Tibial nerve (tissue), 4 donors: ENCODE data around the gene WNT3A.

ENCODE experiments used
- CTCF ChIP-seq, 5 experiments: fragments of 200-600 bp in 3 of 5; fragments of 450-650 bp in 2 of 5; sonication (generic) in 3 of 5; IDR thresholded peaks; one replicate each; pipeline ENCODE4 v1.5.1; 2016 to 2019; ENCODE audit warnings: antibody characterized with exemption in 5 of 5, mild to moderate bottlenecking in 3 of 5, moderate library complexity in 2 of 5
- EP300 ChIP-seq, 2 donors: sonication (generic); formaldehyde crosslinking; IDR thresholded peaks; one replicate each; pipeline ENCODE4 v1.6.1; 2017; ENCODE audit warnings: antibody characterized with exemption in 2 of 2, mild to moderate bottlenecking in 1 of 2
- POLR2A ChIP-seq, 2 donors: fragments of 450-650 bp; IDR thresholded peaks; one replicate each; pipeline ENCODE4 v1.6.1; 2017; ENCODE audit warnings: antibody characterized with exemption in 2 of 2, mild to moderate bottlenecking in 2 of 2, moderate library complexity in 2 of 2

GRCh38 chr1:228043281-228043848 lies 36.6 kb downstream of the WNT3A start:
- TF ChIP-seq CTCF (IDR thresholded peaks at IDR 0.05) (no peak), POLR2A (IDR thresholded peaks at IDR 0.05) (no peak), EP300 (IDR thresholded peaks at IDR 0.05) (no peak)
